RPMI7951 (cell line): ENCODE results near the gene OR8B8. TPM values are rescaled to one million over a fixed set of nuclear protein-coding genes. Genes with fewer than 3 reads are reported as not detected.
"Not testable (repeated sequence)": the region's sequence is repeated elsewhere in the genome, so short reads cannot be mapped to it uniquely, and the experiment has no call there.

ENCODE experiments used
- DNase-seq: peaks from one replicate; pipeline ENCODE4 v3.0.0-alpha.2; 2012; ENCODE audit warnings: low read depth
- total RNA-seq: library from RNA; depleted of rRNA; stranded (reverse); fragments of >200 nt; shearing (Covaris generic); gene quantifications from 2 replicates; pipeline ENCODE4 v1.2.3, GENCODE V29; 2014; rRNA removed

The OR8B8 gene
- total RNA-seq: not detected in 2 replicates

DNA sequence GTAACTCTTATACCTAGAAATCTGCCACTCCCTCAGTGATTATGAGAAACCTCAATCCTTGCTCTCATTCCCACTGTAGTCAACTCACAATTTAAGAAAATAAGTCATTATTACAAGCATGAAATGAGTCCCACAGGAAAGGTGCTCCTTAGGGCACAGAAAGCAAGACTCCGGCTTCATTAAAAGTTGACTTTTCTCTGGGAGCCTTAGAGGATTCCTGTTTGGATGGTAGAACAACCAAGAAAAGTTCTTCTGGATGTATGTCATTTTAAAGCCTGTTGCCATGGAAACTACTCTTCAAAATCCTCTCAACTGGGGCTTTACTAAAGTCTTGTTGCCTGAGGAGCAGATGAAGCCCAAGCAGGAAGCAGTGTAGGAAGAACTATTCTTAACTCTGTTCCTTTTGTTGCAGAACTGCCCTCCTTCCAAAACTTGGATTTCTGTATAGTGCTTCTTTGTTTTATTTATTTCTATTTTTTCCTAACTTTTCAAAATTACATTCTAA, at the start of gene OR8B8:
Gene OR8B8 (minus strand): TSS at position 51 of the 505 bp plus-strand sequence. CDS start 4,611 bp downstream, outside the sequence.
- no peak for DNase-seq

DNA sequence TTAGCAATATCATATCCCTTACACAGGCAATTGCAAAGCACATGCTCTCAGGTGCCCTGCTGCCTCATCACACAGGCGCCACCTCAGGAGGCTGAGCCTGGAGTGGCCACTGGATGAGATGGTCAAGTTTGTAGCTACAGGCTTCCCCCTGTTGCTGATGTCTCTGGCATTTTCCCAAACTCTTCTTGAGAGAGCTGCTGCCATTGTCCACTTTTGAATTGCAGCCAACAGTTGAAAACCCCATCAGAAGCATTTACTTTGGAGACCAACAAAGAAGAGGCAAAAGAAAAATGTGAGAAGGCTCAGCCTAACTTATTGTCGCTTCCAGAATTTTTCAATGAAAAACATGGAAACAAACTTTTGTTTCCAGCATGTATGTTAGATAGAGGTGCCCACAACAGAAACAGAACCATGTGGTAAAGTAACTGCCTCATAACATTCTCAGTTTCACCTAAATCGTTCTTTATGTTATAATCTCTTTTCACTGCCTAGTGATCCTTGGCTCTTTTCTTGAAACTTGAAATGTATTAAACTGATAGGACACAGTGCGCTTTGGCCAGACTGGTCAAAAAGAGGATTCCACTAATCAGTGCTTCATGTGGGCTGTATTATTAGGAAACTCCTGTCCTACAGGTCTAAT, 47.6 kb upstream of the OR8B8 start:
- no peak for DNase-seq

GRCh38 chr11:124483422-124483821, 37.9 kb upstream of the OR8B8 start:
- peak; percentile 7 for DNase-seq

- DNase-seq: peak; percentile 26
Measured at GRCh38 chr11:124482362-124483147, 37.1 kb upstream of the OR8B8 start.

DNA sequence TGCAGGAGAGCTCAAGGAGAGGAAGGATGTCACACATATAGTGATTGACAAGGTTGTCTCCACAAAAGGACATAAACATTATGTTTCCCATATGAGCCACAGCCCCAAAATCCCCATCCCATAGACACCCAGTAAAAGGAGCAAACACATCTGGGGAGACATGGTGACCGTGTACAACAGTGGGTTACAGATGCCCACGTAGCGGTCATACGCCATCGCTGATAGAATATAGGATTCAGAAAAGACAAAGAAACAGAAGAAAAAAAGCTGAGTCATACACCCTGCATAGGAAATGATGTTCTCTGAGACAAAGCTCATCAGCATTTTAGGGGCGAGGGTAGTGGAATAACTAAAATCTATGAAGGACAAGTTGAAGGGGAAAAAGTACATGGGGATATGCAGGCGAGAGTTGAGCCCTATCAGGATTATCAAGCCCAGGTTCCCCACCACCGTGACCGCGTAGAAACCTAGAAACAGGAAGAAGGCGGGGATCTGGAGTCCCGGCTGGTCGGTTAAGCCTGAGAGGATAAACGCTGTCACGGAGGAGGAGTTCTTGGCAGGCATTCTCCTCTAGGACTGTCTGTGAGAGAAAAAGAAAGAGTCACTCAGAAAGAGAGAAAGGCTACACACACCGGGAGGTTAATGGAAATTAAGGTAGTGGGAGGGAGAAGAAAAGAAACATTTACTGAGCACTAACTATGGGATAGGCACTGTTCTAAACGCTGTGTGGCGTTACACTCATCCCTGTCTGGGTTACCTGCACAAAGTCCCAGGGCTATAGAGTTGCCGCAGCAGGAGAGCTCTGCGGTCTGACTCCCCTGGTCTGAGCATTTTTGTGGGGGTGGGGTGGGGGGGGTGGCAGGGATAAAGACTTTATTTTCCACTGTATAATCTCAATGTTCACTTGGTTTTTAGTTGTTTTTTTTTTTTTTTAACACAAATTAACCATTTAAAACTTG, 36.1 kb upstream of the OR8B8 start:
- peak; percentile 75 for DNase-seq

GRCh38 chr11:124479561-124479960, 34.1 kb upstream of the OR8B8 start:
- DNase-seq: no peak

DNA sequence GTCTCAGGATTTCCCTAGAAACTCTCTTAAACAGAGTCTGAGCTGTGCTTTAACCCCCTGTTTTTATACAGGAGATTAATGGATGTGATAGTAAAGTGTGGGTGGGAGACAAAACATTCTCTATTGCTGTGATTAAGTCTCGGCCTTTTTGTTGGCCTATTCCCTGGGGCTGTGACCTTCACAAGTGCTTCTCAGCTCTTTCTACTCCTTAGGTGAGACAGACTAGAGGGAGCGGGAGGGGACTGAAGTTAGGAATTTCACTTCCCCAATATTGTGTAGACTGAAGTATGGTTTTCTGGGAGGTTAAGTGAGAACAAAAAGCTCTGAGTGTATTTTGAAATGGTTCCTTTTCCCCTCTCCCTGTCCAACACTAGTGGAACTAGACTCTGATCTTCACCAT, 29.8 kb upstream of the OR8B8 start:
- DNase-seq: no peak

GRCh38 chr11:124474779-124475178, 29.3 kb upstream of the OR8B8 start:
- no peak for DNase-seq

- no peak for DNase-seq
Measured at GRCh38 chr11:124474079-124474478, 28.6 kb upstream of the OR8B8 start.

DNA sequence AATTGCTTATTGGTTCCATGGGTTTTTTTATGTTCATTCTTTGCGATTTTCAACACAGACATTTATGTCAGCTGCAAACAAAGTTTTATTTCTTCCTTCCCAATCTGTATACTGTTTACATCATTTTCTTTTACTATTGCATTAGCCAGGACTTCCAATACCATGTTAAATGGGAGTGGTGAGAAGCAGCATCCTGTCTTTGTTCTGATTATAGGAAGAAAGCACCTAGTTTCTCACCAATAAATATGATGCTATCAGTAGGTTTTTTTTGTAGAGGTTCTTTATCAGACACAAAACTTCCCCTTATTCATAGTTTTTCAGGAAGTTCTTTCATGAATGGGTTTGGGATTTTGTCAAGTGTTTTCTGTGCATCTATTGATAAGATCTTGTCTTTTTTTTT, 28.0 kb upstream of the OR8B8 start:
- no peak for DNase-seq

DNA sequence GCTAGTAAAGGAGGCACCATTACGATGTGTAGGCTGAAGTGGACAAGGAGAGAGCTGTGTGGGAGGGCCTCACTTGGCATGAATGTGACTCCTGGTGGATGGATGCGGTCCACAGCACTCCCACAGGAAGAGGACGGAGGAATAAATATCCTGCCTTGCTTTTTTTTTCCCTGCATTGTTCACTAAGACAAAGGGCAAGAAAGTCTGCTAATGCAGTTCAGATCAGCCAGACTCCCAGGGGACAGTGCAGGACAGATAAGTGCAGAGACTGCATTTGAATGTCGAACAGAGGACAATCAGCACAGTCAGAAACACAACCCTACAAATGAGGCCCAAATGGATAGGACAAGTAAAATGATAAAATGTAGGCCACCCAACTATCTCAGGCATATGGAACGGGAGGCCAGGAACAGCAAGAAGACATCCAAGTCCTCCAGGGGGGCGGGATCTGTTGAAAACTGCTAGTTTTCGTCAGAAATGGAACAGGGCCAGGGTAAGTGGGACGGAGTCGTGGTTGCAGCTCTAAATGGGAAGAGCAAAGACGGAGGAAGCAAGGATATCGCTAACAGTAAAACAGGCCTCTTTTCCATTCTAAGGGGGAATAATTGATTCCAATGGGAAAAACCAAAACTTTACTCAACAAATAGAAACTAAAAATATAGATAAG, 25.2 kb upstream of the OR8B8 start:
- peak; percentile 8 for DNase-seq

- DNase-seq: no peak
Measured at GRCh38 chr11:124467381-124467927, 22.0 kb upstream of the OR8B8 start.

DNA sequence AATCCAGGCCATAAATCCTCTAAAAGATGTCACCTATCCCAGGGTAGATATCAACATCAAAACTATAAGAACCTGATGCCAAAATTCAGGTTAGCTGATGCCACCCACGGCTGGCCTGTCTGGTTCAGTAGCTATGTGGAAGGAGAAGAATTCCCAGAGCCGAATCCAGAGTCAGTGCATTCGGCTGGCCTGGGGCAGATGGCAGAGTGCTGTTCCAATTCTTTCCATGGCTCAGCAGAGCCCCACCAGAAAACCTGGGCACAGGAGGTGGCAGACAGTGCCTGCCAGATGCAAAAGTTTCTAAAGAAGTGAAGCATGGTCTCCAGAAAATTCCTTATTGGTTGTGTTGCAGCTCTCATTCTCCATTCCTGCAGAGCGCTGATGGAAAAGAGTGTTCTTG, 19.9 kb upstream of the OR8B8 start:
- DNase-seq: no peak

DNA sequence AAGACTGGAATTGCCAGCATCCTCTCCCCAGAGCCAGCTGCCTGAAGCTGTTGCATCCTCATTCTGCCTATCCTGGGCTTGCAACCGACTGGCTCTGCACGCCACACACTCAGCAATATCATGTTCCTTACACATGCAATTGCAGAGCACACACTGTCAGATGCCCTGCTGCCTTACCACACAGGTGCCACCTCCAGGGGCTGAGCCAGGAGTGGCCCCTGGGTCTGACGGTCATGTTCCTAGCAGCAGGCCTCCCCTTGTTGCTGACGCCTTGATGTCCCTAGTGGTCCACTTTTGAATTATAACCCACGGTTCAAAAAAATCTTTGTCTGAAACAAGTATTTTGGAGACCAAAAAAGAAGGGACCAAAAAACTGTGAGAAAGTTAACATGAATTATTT, 18.5 kb upstream of the OR8B8 start:
- DNase-seq: no peak

DNA sequence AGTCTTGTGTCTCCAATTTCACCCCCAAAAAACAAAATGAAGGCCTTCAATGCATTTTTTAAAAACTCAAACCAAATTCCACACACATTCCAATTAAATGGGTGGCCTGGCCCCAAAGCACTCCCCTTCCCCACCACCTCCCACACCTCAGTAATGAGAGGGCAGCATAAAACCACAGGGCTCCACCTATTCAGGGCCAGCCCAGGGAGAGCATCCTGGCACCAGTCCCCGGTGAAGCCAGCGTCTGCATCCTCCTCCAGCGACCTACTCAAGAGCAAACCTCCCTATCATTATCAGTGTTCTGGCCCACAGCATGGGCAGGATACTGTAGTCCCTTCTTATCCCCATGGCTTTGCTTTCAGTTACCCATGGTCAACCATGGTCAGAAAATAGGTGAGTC, 17.8 kb upstream of the OR8B8 start:
- DNase-seq: no peak

DNA sequence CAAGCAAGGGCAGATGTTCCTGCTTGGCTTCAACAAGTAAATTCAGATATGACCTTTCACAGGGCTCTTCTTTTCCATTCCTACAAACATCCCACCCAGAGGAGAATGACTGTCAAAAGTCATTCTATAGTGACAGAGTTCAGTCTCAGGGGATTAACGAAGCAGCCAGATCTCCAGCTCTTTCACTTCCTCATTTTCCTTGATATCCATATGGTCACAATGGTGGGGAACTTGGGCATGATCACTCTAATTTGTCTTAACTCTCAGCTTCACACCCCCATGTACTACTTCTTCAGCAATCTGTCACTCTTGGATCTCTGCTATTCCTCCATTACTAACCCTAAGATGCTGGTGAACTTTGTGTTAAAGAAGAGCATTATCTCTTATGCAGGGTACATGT, 15.0 kb upstream of the OR8B8 start:
- DNase-seq: no peak

DNA sequence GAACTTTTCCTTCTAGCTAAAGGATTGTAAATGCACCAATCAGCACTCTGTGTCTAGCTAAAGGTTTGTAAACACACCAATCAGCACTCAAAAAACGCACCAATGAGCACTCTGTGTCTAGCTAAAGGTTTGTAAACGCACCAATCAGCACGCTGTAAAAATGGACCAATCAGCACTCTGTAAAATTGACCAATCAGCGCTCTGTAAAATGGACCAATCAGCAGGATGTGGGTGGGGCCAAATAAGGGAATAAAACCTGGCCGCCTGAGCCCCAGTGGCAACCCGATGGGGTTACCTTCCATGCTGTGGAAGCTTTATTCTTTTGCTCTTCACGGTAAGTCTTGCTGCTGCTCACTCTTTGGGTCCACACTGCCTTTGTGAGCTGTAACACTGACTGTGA, 13.9 kb upstream of the OR8B8 start:
- DNase-seq: not testable (repeated sequence)

DNA sequence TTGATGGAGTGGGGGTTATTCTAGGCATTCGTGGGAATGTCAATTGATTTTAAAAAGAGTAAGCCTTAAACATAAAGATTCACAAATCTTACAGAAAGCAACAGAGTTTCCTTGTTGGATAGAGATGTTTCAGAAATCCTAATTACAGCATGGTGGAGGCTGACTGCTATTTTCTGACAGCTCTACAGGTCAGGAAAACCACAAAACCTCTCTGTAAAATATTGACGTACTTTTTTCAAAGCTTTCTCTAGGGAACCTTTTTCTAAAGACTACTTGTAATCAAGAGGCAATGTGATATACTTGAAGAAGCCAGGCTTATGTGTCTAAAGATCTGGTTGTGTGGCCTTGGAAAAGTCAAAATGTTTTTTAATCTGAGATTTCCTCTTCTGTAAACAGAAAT, 9.1 kb upstream of the OR8B8 start:
- DNase-seq: no peak

- DNase-seq: no peak
Measured at GRCh38 chr11:124446916-124447315, 1.4 kb upstream of the OR8B8 start.

GRCh38 chr11:124442847-124443246, 2.6 kb downstream of the OR8B8 start:
- DNase-seq: no peak

- DNase-seq: peak; percentile 1
Measured at GRCh38 chr11:124442442-124442841, 3.1 kb downstream of the OR8B8 start.
